GM23338 (cell line): Measurements from ENCODE around the gene TBX2.

Experiments used
- CREB1 ChIP-seq: fragments of 250-450 bp; sonication (Bioruptor Pico); IDR thresholded peaks from 2 replicates; pipeline ENCODE4 v1.5.0; 2020; ENCODE audit warnings: low read depth, mild to moderate bottlenecking, moderate library complexity
- CTCF ChIP-seq, 2 experiments: fragments of 200-600 bp in 1 of 2; sonication (generic) in 1 of 2; conservative IDR thresholded peaks; 2 replicates each; pipeline versions ENCODE4 v1.5.1 to v1.6.1; 2016 to 2017; ENCODE audit warnings: antibody characterized with exemption in 2 of 2, low read depth in 2 of 2, mild to moderate bottlenecking in 2 of 2, moderate library complexity in 1 of 2
- ETS1 ChIP-seq: IDR thresholded peaks from 2 replicates; pipeline ENCODE4 v1.6.1; 2016; ENCODE audit warnings: antibody characterized with exemption
- EZH2 ChIP-seq: fragments of 200-600 bp; sonication (generic); IDR thresholded peaks from one replicate; pipeline ENCODE4 v1.8.0; 2017; ENCODE audit warnings: antibody characterized with exemption, mild to moderate bottlenecking, low read depth; ENCODE audit not compliant: unreplicated experiment
- EZH2phosphoT487 ChIP-seq: fragments of 200-600 bp; sonication (generic); IDR thresholded peaks from one replicate; pipeline ENCODE4 v1.8.1; 2018; ENCODE audit warnings: antibody characterized with exemption; ENCODE audit not compliant: unreplicated experiment
- JUNB ChIP-seq: IDR thresholded peaks from one replicate; pipeline ENCODE4 v1.6.1; 2016; ENCODE audit warnings: antibody characterized with exemption; ENCODE audit not compliant: unreplicated experiment
- NANOG ChIP-seq: IDR thresholded peaks from 2 replicates; pipeline ENCODE4 v1.6.1; 2016; ENCODE audit warnings: antibody characterized with exemption, borderline replicate concordance
- POLR2AphosphoS5 ChIP-seq: IDR thresholded peaks from 2 replicates; pipeline ENCODE4 v1.6.1; 2016; ENCODE audit warnings: antibody characterized with exemption, low read depth
- REST ChIP-seq: IDR thresholded peaks from one replicate; pipeline ENCODE4 v1.6.1; 2018; ENCODE audit warnings: antibody characterized with exemption; ENCODE audit not compliant: unreplicated experiment
- STAT1 ChIP-seq: IDR thresholded peaks from one replicate; pipeline ENCODE4 v1.6.1; 2016; ENCODE audit warnings: antibody characterized with exemption; ENCODE audit not compliant: unreplicated experiment
- ZNF331 ChIP-seq: fragments of 250-450 bp; sonication (Bioruptor Pico); IDR thresholded peaks from 2 replicates; pipeline ENCODE4 v1.5.0; 2020; ENCODE audit warnings: low read depth, mild to moderate bottlenecking, moderate library complexity
- TF ChIP-seq, protein P1 (sequence below): fragments of 250-450 bp; sonication (Bioruptor Pico); IDR thresholded peaks from 2 replicates; pipeline ENCODE4 v1.5.0; 2020; ENCODE audit warnings: mild to moderate bottlenecking, moderate library complexity

DNA sequence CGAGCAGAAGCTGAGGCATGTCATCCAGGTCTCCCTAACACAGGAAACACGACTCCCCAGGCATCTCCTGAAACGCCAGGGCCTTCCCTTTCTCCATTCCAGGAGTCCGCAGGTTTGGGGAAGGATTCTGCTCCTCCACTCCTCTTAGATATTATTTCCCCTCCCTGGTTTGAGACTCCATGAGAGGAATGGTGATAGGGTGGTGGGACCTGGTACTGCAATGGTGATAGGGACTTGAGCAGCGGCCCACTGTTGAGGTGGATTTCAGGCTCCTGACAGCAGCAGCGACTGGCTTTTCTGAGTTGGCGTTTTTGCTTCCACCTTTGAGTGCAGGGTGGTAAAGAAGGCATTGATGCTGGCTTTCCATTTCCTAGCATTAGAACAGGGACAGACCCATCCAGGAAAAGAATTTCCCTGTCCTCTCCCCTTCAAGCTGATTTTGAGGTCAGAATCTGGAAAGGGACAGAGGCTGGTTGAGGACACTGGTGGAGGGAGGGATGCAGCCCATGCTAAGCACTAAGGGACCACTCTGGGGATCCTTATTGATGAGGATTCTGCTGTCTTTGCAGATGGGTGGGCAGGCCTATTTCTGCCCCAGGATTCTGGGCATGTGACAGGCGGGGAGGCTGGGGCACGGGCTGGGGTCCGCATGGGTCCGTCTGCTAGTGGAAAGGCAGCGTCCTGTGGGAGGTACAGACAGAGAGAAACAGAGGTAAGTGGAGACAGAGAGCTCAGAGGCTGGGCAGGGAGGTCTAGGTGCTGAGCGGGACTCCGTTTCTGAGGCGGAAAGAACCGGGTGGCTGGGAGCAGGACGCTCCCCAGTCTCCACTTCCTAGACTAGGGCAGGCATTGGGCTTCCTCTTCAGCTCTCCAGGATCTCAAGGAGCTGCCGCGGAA lies 51.2 kb downstream of the TBX2 start:
- TF ChIP-seq CTCF (conservative IDR thresholded peaks at IDR 0.05; ENCODE audit: low read depth in 2 of 2) (peak in 1 of 2 experiments; percentile 26; a peak in 1 of 4 replicates), EZH2 (peak; percentile 84), ETS1 (no peak), CREB1 (no peak), ZNF331 (no peak), POLR2AphosphoS5 (no peak), EZH2phosphoT487 (no peak), JUNB (no peak), STAT1 (no peak), REST (no peak), NANOG (no peak)
- TF ChIP-seq, protein P1, sequence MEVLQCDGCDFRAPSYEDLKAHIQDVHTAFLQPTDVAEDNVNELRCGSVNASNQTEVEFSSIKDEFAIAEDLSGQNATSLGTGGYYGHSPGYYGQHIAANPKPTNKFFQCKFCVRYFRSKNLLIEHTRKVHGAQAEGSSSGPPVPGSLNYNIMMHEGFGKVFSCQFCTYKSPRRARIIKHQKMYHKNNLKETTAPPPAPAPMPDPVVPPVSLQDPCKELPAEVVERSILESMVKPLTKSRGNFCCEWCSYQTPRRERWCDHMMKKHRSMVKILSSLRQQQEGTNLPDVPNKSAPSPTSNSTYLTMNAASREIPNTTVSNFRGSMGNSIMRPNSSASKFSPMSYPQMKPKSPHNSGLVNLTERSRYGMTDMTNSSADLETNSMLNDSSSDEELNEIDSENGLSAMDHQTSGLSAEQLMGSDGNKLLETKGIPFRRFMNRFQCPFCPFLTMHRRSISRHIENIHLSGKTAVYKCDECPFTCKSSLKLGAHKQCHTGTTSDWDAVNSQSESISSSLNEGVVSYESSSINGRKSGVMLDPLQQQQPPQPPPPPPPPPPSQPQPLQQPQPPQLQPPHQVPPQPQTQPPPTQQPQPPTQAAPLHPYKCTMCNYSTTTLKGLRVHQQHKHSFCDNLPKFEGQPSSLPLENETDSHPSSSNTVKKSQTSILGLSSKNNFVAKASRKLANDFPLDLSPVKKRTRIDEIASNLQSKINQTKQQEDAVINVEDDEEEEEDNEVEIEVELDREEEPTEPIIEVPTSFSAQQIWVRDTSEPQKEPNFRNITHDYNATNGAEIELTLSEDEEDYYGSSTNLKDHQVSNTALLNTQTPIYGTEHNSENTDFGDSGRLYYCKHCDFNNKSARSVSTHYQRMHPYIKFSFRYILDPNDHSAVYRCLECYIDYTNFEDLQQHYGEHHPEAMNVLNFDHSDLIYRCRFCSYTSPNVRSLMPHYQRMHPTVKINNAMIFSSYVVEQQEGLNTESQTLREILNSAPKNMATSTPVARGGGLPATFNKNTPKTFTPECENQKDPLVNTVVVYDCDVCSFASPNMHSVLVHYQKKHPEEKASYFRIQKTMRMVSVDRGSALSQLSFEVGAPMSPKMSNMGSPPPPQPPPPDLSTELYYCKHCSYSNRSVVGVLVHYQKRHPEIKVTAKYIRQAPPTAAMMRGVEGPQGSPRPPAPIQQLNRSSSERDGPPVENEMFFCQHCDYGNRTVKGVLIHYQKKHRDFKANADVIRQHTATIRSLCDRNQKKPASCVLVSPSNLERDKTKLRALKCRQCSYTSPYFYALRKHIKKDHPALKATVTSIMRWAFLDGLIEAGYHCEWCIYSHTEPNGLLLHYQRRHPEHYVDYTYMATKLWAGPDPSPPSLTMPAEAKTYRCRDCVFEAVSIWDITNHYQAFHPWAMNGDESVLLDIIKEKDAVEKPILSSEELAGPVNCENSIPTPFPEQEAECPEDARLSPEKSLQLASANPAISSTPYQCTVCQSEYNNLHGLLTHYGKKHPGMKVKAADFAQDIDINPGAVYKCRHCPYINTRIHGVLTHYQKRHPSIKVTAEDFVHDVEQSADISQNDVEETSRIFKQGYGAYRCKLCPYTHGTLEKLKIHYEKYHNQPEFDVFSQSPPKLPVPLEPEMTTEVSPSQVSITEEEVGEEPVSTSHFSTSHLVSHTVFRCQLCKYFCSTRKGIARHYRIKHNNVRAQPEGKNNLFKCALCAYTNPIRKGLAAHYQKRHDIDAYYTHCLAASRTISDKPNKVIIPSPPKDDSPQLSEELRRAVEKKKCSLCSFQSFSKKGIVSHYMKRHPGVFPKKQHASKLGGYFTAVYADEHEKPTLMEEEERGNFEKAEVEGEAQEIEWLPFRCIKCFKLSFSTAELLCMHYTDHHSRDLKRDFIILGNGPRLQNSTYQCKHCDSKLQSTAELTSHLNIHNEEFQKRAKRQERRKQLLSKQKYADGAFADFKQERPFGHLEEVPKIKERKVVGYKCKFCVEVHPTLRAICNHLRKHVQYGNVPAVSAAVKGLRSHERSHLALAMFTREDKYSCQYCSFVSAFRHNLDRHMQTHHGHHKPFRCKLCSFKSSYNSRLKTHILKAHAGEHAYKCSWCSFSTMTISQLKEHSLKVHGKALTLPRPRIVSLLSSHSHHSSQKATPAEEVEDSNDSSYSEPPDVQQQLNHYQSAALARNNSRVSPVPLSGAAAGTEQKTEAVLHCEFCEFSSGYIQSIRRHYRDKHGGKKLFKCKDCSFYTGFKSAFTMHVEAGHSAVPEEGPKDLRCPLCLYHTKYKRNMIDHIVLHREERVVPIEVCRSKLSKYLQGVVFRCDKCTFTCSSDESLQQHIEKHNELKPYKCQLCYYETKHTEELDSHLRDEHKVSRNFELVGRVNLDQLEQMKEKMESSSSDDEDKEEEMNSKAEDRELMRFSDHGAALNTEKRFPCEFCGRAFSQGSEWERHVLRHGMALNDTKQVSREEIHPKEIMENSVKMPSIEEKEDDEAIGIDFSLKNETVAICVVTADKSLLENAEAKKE: no peak
